Fibroblast of the aortic adventitia (primary cell): ENCODE measurements around the gene ZNF516. TPM values are rescaled to one million over a fixed set of nuclear protein-coding genes. Genes with fewer than 3 reads are reported as not detected.

Source experiments
- DNase-seq: peaks from one replicate; pipeline ENCODE4 v3.0.0-alpha.2; 2010; ENCODE audit warnings: low read depth
- H3K4me3 ChIP-seq: 2 replicates; pipeline ENCODE4 v1.5.1; 2011; ENCODE audit warnings: low read depth, mild to moderate bottlenecking, control low read depth, low read length, moderate library complexity
- CTCF ChIP-seq: IDR thresholded peaks from 2 replicates; pipeline ENCODE4 v1.5.1; 2011; ENCODE audit warnings: mild to moderate bottlenecking, low read length, control low read depth, inconsistent platforms; ENCODE audit not compliant: insufficient read depth
- total RNA-seq: library from RNA; depleted of rRNA; stranded (reverse); fragments of >200 nt; gene quantifications from 2 replicates; pipeline ENCODE4 v1.2.3, GENCODE V29; 2012; ENCODE audit warnings: low replicate concordance

Gene ZNF516
- total RNA-seq, 1 donor: 21.9 TPM

- H3K4me3 ChIP-seq: no peak overlapping the region
- no peak for DNase-seq
- no peak for TF ChIP-seq CTCF
Measured at GRCh38 chr18:76464281-76465259, 30.5 kb downstream of the ZNF516 start.

GRCh38 chr18:76463872-76464271, 31.2 kb downstream of the ZNF516 start:
- no peak for TF ChIP-seq CTCF
- DNase-seq: no peak
- no peak overlapping the region for H3K4me3 ChIP-seq

GRCh38 chr18:76463358-76463757, 31.7 kb downstream of the ZNF516 start:
- DNase-seq: no peak
- no peak for TF ChIP-seq CTCF
- H3K4me3 ChIP-seq: no peak overlapping the region

- no peak for DNase-seq
- H3K4me3 ChIP-seq: no peak overlapping the region
- no peak for TF ChIP-seq CTCF
Measured at GRCh38 chr18:76462326-76462694, 32.7 kb downstream of the ZNF516 start.

GRCh38 chr18:76461692-76462325, 33.2 kb downstream of the ZNF516 start:
- H3K4me3 ChIP-seq: no peak overlapping the region
- TF ChIP-seq CTCF: no peak
- no peak for DNase-seq

- TF ChIP-seq CTCF: no peak
- no peak for DNase-seq
- no peak overlapping the region for H3K4me3 ChIP-seq
Measured at GRCh38 chr18:76461148-76461547, 33.9 kb downstream of the ZNF516 start.
